GDM1 (cell line): ENCODE results near the gene TNRC6A.
"Not testable (repeated sequence)": the region's sequence is repeated elsewhere in the genome, so short reads cannot be mapped to it uniquely, and the experiment has no call there.

Experiments used
- DNase-seq: peaks from one replicate; lab custom pipeline; 2025; lab: John Stamatoyannopoulos, UW

TNRC6A gene

DNA sequence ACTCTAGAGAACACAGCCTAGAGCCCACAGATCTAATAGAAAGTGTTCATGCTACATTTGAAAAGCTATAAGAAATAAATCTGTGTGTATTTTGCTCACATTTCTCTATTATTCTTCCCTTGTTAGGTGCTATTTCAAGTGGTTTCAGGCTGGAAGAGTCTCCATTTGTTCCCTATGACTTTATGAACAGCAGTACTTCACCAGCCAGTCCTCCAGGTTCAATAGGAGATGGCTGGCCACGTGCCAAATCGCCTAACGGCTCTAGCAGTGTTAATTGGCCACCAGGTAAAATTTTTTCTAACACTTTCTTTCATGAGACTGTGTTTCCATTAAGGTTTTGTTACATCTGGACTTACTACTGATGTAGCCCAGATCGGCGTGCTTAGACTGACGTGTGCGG is 85.6 kb downstream of the TNRC6A start:
- DNase-seq, result no peak

DNA sequence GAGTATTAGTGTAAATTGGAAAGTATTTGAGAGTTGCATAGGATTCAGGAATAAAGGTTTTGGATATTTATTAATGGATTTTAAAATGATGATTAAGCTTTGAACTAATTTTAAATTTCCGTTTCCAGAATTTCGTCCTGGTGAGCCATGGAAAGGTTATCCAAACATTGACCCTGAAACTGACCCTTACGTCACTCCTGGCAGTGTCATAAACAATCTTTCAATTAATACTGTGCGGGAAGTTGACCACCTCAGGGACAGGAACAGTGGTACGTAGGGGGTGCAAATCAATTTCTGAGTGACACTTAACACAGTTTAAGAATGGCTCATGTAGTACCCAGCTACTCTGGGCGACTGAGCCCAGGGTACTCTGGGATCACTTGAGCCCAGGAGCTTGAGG is 87.2 kb downstream of the TNRC6A start:
- DNase-seq, result no peak

- no peak for DNase-seq
Measured at GRCh38 chr16:24819462-24820040, 90.1 kb downstream of the TNRC6A start.

GRCh38 chr16:24820522-24820921 is 91.1 kb downstream of the TNRC6A start:
- no peak for DNase-seq

- DNase-seq, result no peak
Measured at GRCh38 chr16:24821129-24821528, 91.7 kb downstream of the TNRC6A start.

DNA sequence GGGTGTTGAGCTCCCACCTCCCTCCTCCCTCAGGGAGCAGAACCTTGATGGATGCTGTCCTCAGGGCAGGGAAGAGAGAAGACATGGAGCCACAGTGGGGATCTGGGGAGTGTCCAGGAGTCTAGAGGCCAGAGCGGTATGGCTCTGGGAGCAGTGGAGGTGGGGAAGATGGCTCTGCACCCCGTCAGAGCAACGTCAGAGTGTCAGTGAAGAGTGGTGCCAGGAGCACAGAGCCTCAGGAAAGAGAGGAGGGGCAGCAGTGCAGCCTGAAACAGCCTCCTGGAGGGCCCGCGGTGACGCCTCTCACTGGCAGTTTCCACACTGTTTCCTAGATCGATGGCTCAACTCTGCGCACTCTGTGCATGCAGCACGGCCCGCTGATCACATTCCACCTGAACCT is 93.1 kb downstream of the TNRC6A start:
- no peak for DNase-seq

- DNase-seq, result no peak
Measured at GRCh38 chr16:24822974-24823373, 93.5 kb downstream of the TNRC6A start.

DNA sequence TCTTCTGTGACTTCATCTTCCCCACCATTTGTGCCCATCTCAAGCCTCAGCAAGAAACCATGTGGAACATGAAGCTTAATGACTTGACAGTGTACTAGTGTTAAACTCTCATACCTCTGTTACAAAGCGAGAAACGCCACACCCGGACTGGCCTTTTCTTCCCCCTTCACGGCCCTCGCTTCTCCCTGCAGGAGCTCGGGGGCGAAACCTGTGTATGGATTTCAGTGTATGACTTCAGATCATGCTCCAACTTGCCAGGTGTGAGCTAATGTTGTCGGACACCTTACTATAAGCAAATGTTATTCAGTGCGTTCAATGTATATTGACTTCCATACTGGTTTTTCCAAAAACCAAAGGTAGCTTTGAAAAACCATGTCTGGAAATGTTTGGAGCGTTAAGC is 96.2 kb downstream of the TNRC6A start:
- no peak for DNase-seq

DNA sequence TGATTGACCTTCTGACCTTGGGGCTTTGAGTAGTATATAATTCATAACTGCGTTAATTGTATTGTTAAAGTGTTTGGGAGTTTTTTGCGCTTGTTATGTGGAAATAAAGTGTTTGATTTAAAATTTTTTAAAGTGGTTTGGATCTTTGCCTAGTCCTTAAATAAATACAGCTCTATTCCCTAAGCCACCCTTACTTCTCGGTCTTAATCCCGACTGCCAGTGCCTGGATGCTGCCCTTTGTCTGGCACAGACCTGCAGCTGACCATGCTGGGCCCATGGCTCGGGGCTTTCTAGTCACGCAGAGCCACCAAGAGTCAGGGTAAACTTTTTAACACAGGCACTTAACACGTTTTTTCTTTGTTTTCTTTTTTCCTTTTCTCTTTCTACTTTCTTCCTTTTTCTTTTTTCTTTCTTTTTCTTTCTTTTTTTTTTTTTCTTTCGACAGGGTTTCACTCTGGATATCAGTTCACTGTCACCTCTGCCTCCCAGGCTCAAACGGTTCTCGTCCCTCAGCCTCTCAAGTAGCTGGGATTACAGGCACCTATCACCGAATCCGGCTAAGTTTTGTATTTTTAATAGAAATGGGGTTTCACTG is 96.7 kb downstream of the TNRC6A start:
- no peak for DNase-seq

DNA sequence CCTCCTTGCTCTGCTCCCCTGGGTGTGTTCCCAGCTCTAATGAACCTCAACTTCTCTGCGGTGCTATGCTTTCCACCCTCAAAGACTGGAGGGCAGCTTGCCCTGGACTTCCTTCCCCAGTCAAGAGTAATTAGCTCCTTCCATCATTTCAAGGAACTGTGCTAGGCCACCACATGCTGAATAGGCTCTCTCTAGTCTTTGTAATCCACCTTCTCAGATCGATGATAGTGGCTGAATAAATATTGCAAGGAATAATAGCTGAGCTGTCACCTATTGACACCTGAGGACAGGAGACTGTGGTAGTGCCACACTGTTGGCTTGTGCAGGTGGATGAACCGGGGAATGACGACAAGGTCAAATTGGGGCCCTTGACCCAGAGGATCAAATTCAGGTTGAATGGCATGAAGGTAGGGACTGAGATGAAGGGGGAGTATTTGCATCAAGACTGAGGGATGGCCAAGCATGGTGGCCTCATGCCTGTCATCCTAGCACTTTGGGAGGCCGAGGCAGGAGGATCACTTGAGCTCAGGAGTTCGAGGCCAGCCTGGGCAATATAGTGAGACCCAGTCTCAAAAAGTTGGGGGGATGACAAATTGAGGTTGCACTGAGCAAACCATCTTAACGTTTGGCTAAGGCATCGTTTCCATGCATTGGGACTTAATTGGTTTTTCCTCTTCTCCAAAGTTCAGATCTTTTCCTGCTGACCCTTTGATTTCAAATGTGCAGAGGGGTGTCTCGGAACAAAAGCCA is 97.5 kb downstream of the TNRC6A start:
- DNase-seq, result no peak

- DNase-seq, result no peak
Measured at GRCh38 chr16:24829153-24829552, 99.7 kb downstream of the TNRC6A start.

DNA sequence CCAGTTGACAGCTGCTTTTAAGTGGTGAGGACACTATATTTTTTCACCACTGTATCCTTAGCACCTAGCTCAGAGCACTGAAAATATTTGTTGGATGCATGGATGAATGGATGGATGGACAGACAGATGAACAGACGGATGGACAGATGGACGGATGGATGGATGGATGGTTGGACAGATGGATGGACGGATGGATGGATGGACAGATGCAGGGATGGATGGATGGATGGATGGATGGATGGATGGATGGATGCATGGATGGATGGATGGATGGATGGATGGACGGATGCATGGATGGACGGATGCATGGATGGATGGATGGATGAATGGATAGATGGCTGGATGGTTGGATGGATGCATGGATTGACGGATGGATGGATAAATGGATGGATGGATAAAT is 103.9 kb downstream of the TNRC6A start:
- DNase-seq, result no peak

- DNase-seq, result no peak
Measured at GRCh38 chr16:24834459-24835335, 105.2 kb downstream of the TNRC6A start.

DNA sequence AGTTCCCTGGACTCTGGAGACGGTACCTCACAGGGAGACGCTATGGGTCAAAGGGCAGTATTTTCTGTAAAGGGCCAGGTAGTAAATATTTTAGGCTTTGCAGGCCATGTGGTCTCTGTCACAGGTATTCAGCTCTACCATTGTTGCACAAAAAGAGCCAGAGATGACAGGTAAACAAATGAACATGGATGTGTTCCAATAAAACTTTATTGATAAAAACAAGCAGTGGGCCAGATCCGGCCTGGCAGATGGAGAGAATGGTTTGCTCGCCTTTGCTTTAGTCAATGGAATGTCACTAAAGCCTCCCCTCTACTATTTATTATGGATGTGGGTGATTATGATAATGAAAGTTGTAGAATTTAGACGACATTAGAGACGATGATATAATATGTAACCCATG is 107.4 kb downstream of the TNRC6A start:
- DNase-seq, result no peak

GRCh38 chr16:24837969-24838368 is 108.5 kb downstream of the TNRC6A start:
- DNase-seq, result no peak

- peak; percentile 6 for DNase-seq
Measured at GRCh38 chr16:24838554-24839266, 109.3 kb downstream of the TNRC6A start.

GRCh38 chr16:24839347-24839972 is 110.0 kb downstream of the TNRC6A start:
- no peak for DNase-seq

DNA sequence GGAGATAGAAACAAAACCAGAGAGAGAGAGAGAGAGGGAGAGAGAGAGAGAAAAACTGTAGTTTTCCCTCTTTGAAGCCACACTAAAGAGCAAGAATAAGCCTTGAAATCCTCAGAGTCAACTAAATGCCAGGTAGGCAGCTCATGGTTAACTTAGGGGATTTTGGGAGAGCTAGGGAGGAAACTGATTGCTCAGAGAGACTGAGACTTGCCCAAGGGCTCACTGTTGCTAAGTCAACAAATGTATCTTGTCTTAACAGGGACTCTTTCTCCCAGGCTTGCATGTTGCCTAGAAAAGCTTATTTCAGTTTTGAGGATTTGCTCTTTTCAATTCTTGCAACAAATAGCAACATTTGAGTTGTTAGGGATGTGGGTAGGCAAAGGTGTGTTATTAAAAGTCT is 111.8 kb downstream of the TNRC6A start:
- no peak for DNase-seq

GRCh38 chr16:24844101-24845030 is 114.9 kb downstream of the TNRC6A start:
- no peak for DNase-seq

GRCh38 chr16:24845031-24845365 is 115.5 kb downstream of the TNRC6A start:
- not testable (repeated sequence) for DNase-seq
